C4-2B (cell line): ENCODE data around the gene FNDC3A.

Source experiments
- CTCF ChIP-seq: fragments of 450-650 bp; conservative IDR thresholded peaks from 2 replicates; pipeline ENCODE4 v1.5.1; 2017; ENCODE audit warnings: mild to moderate bottlenecking
- ZFX ChIP-seq: fragments of 450-650 bp; IDR thresholded peaks from 2 replicates; pipeline ENCODE4 v1.6.1; 2017

GRCh38 chr13:48969685-48970084, 6.0 kb upstream of the FNDC3A start:
- TF ChIP-seq CTCF: no peak
- no peak for TF ChIP-seq ZFX
